HepG2 (cell line): ENCODE measurements around the gene CABLES2. TPM values are rescaled to one million over a fixed set of nuclear protein-coding genes. Genes with fewer than 3 reads are reported as not detected.
A peak's percentile ranks its signal among the peaks of the same experiment; 100 is the strongest.

Source experiments
- ATAC-seq: fragments of 200-7000 bp; cut with Tn5 transposase; 3 replicates; pipeline ENCODE4 v1.9.1; 2020; ENCODE audit warnings: mild to moderate bottlenecking, moderate library complexity
- BruUV-seq: library from RNA; stranded (reverse); fragments of 400-500 nt; replicated peaks from 2 replicates; lab custom pipeline; 2021; lab: Mats Ljungman, UMichigan
- CTCF ChIA-PET: fragments of 300-600 bp; formaldehyde crosslinking; extraction: SDS; loops from one replicate; lab custom pipeline; 2021; ENCODE audit warnings: low total read pairs, inconsistent platforms, low intra/inter-chr PET ratio; lab: Yijun Ruan, JAX
- POLR2A ChIA-PET: fragments of 350-600 bp; sonication (Branson Sonifier 250); formaldehyde crosslinking; loops from one replicate; lab custom pipeline; 2020; ENCODE audit warnings: antibody characterized with exemption, inconsistent platforms; lab: Yijun Ruan, JAX
- DNase-seq: peaks from one replicate; pipeline ENCODE4 v3.0.0-alpha.2; 2015; ENCODE audit warnings: low spot score
- FAIRE-seq: peaks from 3 replicates; lab custom pipeline; 2011; peaks lifted over from hg19 to GRCh38; lab: Jason Lieb, UNC
- H2AFZ ChIP-seq: one replicate; pipeline ENCODE4 v1.6.1; 2011; ENCODE audit warnings: low read length, inconsistent platforms
- H3K27ac ChIP-seq: fragments of 300-600 bp; 3 replicates; pipeline ENCODE4 v1.8.0; 2011; ENCODE audit warnings: mixed run types, mild to moderate bottlenecking, mixed read lengths, low read length, inconsistent platforms; ENCODE audit not compliant: insufficient read depth; ENCODE audit errors: extremely low read length
- H3K27me3 ChIP-seq, 2 experiments: fragments of 200-600 bp in 1 of 2; 2 replicates in 1 of 2; 3 replicates in 1 of 2; pipeline versions ENCODE4 v1.6.0 to v1.8.0; 2011; ENCODE audit warnings: low read length in 2 of 2, mild to moderate bottlenecking in 2 of 2, moderate library complexity in 2 of 2, inconsistent platforms in 1 of 2; ENCODE audit not compliant: insufficient read depth in 2 of 2, control insufficient read depth in 1 of 2
- H3K36me3 ChIP-seq, 2 experiments: fragments of 200-600 bp in 1 of 2; replicated peaks in 1 of 2; 2 replicates in 1 of 2; 3 replicates in 1 of 2; pipeline versions ENCODE4 v1.5.1 to v1.8.0; 2011; ENCODE audit warnings: low read length in 2 of 2, inconsistent platforms in 1 of 2; ENCODE audit not compliant: insufficient read depth in 2 of 2, control insufficient read depth in 1 of 2
- H3K4me1 ChIP-seq: 2 replicates; pipeline ENCODE4 v1.5.1; 2012; ENCODE audit warnings: low read length, inconsistent platforms; ENCODE audit not compliant: insufficient read depth
- H3K4me2 ChIP-seq: 2 replicates; pipeline ENCODE4 v1.6.0; 2011; ENCODE audit warnings: low read depth, low read length, inconsistent platforms
- H3K4me3 ChIP-seq, 3 experiments: fragments of 200-600 bp in 1 of 3; sonication (generic), shearing (Covaris generic) in 1 of 3; replicated peaks in 1 of 3; 2 replicates each; pipeline ENCODE4 v1.5.1; 2011 to 2016; ENCODE audit warnings: low read length in 3 of 3, inconsistent platforms in 2 of 3, low read depth in 2 of 3, mild to moderate bottlenecking in 2 of 3, control low read depth in 1 of 3, mixed read lengths in 1 of 3; ENCODE audit not compliant: insufficient read depth in 1 of 3
- H3K79me2 ChIP-seq: one replicate; pipeline ENCODE4 v1.6.1; 2011; ENCODE audit warnings: low read length, inconsistent platforms; ENCODE audit not compliant: insufficient read depth
- H3K9ac ChIP-seq: 2 replicates; pipeline ENCODE4 v1.6.0; 2011; ENCODE audit warnings: mild to moderate bottlenecking, low read depth, low read length, inconsistent platforms; ENCODE audit not compliant: insufficient read depth
- H3K9me3 ChIP-seq: 2 replicates; pipeline ENCODE4 v1.5.1; 2012; ENCODE audit warnings: mild to moderate bottlenecking, low read length
- H4K20me1 ChIP-seq: 2 replicates; pipeline ENCODE4 v1.6.0; 2011; ENCODE audit warnings: inconsistent platforms, mild to moderate bottlenecking, low read length, moderate library complexity; ENCODE audit not compliant: insufficient read depth
- CEBPB ChIP-seq: IDR thresholded peaks from 2 replicates; pipeline ENCODE4 v1.6.1; 2011; ENCODE audit warnings: low read depth, low read length, improper control_type of control experiment, borderline replicate concordance
- HOXA7 ChIP-seq: sonication (generic); formaldehyde crosslinking; IDR thresholded peaks from 2 replicates; pipeline ENCODE4 v1.8.1; 2022; ENCODE audit warnings: mild to moderate bottlenecking, missing genetic modification reagents, moderate library complexity
- MIXL1 ChIP-seq: IDR thresholded peaks from 2 replicates; pipeline ENCODE4 v1.6.1; 2016
- MXD4 ChIP-seq: IDR thresholded peaks from 2 replicates; pipeline ENCODE4 v1.6.1; 2016; ENCODE audit warnings: mild to moderate bottlenecking, missing biosample characterization, missing genetic modification reagents
- NR2C2 ChIP-seq: sonication (generic); formaldehyde crosslinking; IDR thresholded peaks from 2 replicates; pipeline ENCODE4 v1.4.0; 2020; ENCODE audit warnings: missing genetic modification reagents, mild to moderate bottlenecking, moderate library complexity, borderline replicate concordance
- NR2F6 ChIP-seq, 2 experiments: IDR thresholded peaks; 2 replicates each; pipeline ENCODE4 v1.6.1; 2016; ENCODE audit warnings: antibody characterized with exemption in 1 of 2, mild to moderate bottlenecking in 1 of 2
- RBAK ChIP-seq: sonication (generic); formaldehyde crosslinking; IDR thresholded peaks from 2 replicates; pipeline ENCODE4 v1.5.1; 2020; ENCODE audit warnings: mild to moderate bottlenecking, missing genetic modification reagents
- RBM22 ChIP-seq: fragments of 200-400 bp; formaldehyde crosslinking; optimal IDR thresholded peaks from 2 replicates; pipeline ENCODE3; 2017; ENCODE audit warnings: mild to moderate bottlenecking, low read length, moderate library complexity
- SAFB2 ChIP-seq: sonication (generic); formaldehyde crosslinking; IDR thresholded peaks from 2 replicates; pipeline ENCODE4 v1.5.1; 2020; ENCODE audit warnings: missing genetic modification reagents, low read depth, mild to moderate bottlenecking, borderline replicate concordance
- THRA ChIP-seq: sonication (generic); formaldehyde crosslinking; IDR thresholded peaks from 2 replicates; pipeline ENCODE4 v1.4.0; 2020; ENCODE audit warnings: missing genetic modification reagents, borderline replicate concordance
- ZNF512 ChIP-seq: sonication (generic); formaldehyde crosslinking; IDR thresholded peaks from 2 replicates; pipeline ENCODE4 v1.4.0; 2020; ENCODE audit warnings: mild to moderate bottlenecking, missing genetic modification reagents
- ZNF629 ChIP-seq: sonication (generic); formaldehyde crosslinking; conservative IDR thresholded peaks from 2 replicates; pipeline ENCODE4 v1.5.0; 2020; ENCODE audit warnings: missing genetic modification reagents
- ZNF768 ChIP-seq: sonication (generic); formaldehyde crosslinking; IDR thresholded peaks from 2 replicates; pipeline ENCODE4 v1.4.0; 2020; ENCODE audit warnings: missing genetic modification reagents
- ZNF782 ChIP-seq: sonication (generic); formaldehyde crosslinking; IDR thresholded peaks from 2 replicates; pipeline ENCODE4 v1.4.0; 2020; ENCODE audit warnings: missing genetic modification reagents, mild to moderate bottlenecking, borderline replicate concordance
- WGBS: methylation state at CpG from one replicate; pipeline ENCODE4 v1.1.6; 2017; ENCODE audit warnings: low lambda C conversion rate; 5-methylcytosine and 5-hydroxymethylcytosine counted together
- in situ Hi-C: cut with HindIII; loops from 2 replicates; pipeline ENCODE4 v1.10.0; 2017; ENCODE audit warnings: low pct_unique_long_range_greater_than_20kb; ENCODE audit not compliant: extremely low pct_ligation_motif_present
- intact Hi-C: fragments of 100-400 bp; cut with micrococcal nuclease; formaldehyde crosslinking; loops from one replicate; pipeline ENCODE4 v1.10.0; 2022; ENCODE audit not compliant: unreplicated experiment
- polyA plus RNA-seq, 8 experiments: library from polyadenylated mRNA; depleted of rRNA in 3 of 8; stranded (reverse) in 7 of 8; unstranded in 1 of 8; fragments of >200 nt; fragmentation: Illumina TruSeq in 4 of 8; extraction: Trizol in 4 of 8; gene quantifications; 2 replicates each; pipeline versions ENCODE4 v1.2.1 to v1.2.3, GENCODE V29; 2011 to 2016; ENCODE audit warnings: low read depth in 4 of 8, missing spikeins in 1 of 8, mixed read lengths in 1 of 8; ENCODE audit not compliant: insufficient read depth in 1 of 8
- total RNA-seq, 5 experiments: library from RNA; depleted of rRNA; stranded (reverse); fragments of >200 nt; fragmentation: Illumina TruSeq; extraction: Trizol; gene quantifications; 2 replicates each; pipeline ENCODE4 v1.2.3, GENCODE V29; 2016; ENCODE audit warnings: low read depth in 1 of 5

Gene CABLES2
- total and polyA plus RNA-seq, 2 of the 13 experiments (the other 11 are each of a cell fraction or from before 2014, with no cell fraction given), result 5.2 to 9.7 TPM

- 92% methylated on average over 9 of the region's 9 CpGs for WGBS
- Histone ChIP-seq H3K4me1 (peaks cover 48% of the 10 kb centered on the region), H2AFZ (no peak overlapping the region)
- peak; percentile 8 for FAIRE-seq
- 0 out of 2 replicates have a peak, but pooled peaks have one; percentile 12 for TF ChIP-seq ZNF512
- no peak for TF ChIP-seq MXD4
- TF ChIP-seq ZNF629 (CRISPR knock-in tag), result peak; percentile 63
- TF ChIP-seq THRA (CRISPR knock-in tag), result no peak
- peak; percentile 56 for TF ChIP-seq RBM22
- TF ChIP-seq HOXA7 (CRISPR knock-in tag), result no peak
- TF ChIP-seq SAFB2 (CRISPR knock-in tag), result no peak
- TF ChIP-seq NR2F6 (IDR thresholded peaks at IDR 0.05), result peak; percentile 49; the same call in 1 of the 2 replicates
- no peak for TF ChIP-seq NR2F6 (CRISPR knock-in tag; IDR thresholded peaks at IDR 0.05)
- 0 out of 2 replicates have a peak, but pooled peaks have one; percentile 28 for TF ChIP-seq NR2C2
- no peak for TF ChIP-seq MIXL1
- peak; percentile 81 for TF ChIP-seq ZNF782 (CRISPR knock-in tag)
- TF ChIP-seq RBAK (CRISPR knock-in tag), result no peak
- TF ChIP-seq ZNF768 (CRISPR knock-in tag), result peak; percentile 87
- TF ChIP-seq CEBPB, result peak; percentile 42; the same call in 1 of the 2 replicates
- TF ChIP-seq, all 625 proteins: peak for 8
- Histone ChIP-seq H3K79me2 (peaks cover 9% of the 10 kb centered on the region), H4K20me1 (peaks cover 3% of the 10 kb centered on the region; the same call in 1 of the 2 replicates), H3K9me3 (no peaks in the 10 kb centered on the region), H3K36me3 (peaks cover 2 to 19% of the 10 kb centered on the region in 2 experiments; a peak in 3 of 5 replicates), H3K4me3 (no peak overlapping the region), H3K27ac (peak overlapping the region; percentile 1), H3K4me2 (no peak overlapping the region), H3K9ac (no peak overlapping the region), H3K27me3 (peaks cover 7 to 15% of the 10 kb centered on the region in 2 experiments)
- in situ Hi-C loops, result no loop called here
- POLR2A ChIA-PET, result interaction anchor here (1.4 kb wide), 1 partner anchor 17 kb away, joined by 6 read pairs; the partner anchor contains the start of gene RPS21
- ATAC-seq, result no peak
- no peak for DNase-seq
- intact Hi-C loops, result no loop called here
- CTCF ChIA-PET, result interaction anchor here (2.3 kb wide), 1 partner anchor 102 kb away, joined by 11 read pairs; the partner anchor contains the start of gene ADRM1
- BruUV-seq, result no TSS peak
Measured at GRCh38 chr20:62404112-62404665, 2.9 kb downstream of the CABLES2 start.
